Glutamatergic neuron (in vitro differentiated cells): ENCODE data around the gene PAX3. TPM values are rescaled to one million over a fixed set of nuclear protein-coding genes. Genes with fewer than 3 reads are reported as not detected.
A peak's percentile ranks its signal among the peaks of the same experiment; 100 is the strongest.

Experiments
- DNase-seq: peaks from one replicate; pipeline ENCODE4 v3.0.0; 2022
- H3K27ac Mint-ChIP-seq: one replicate; pipeline ENCODE4 v1.8.0; 2020; ENCODE audit warnings: mild to moderate bottlenecking, mixed read lengths, inconsistent platforms; ENCODE audit not compliant: unreplicated experiment
- H3K27me3 Mint-ChIP-seq: one replicate; pipeline ENCODE4 v1.8.0; 2020; ENCODE audit warnings: mild to moderate bottlenecking, moderate library complexity, mixed read lengths, inconsistent platforms; ENCODE audit not compliant: unreplicated experiment
- H3K36me3 Mint-ChIP-seq: one replicate; pipeline ENCODE4 v1.8.0; 2020; ENCODE audit warnings: mild to moderate bottlenecking, mixed read lengths, inconsistent platforms; ENCODE audit not compliant: unreplicated experiment
- H3K4me1 Mint-ChIP-seq: one replicate; pipeline ENCODE4 v1.8.0; 2020; ENCODE audit warnings: mild to moderate bottlenecking, low read depth, mixed read lengths, inconsistent platforms; ENCODE audit not compliant: unreplicated experiment
- H3K4me3 Mint-ChIP-seq: one replicate; pipeline ENCODE4 v1.8.0; 2020; ENCODE audit warnings: mild to moderate bottlenecking, mixed read lengths, inconsistent platforms; ENCODE audit not compliant: unreplicated experiment
- H3K9me3 Mint-ChIP-seq: one replicate; pipeline ENCODE4 v1.8.0; 2020; ENCODE audit warnings: mild to moderate bottlenecking, moderate library complexity, mixed read lengths, inconsistent platforms; ENCODE audit not compliant: unreplicated experiment
- CTCF ChIP-seq: fragments of 200-600 bp; sonication (generic); IDR thresholded peaks from one replicate; pipeline ENCODE4 v1.5.0; 2021; ENCODE audit not compliant: partially characterized antibody, unreplicated experiment
- total RNA-seq: library from RNA; stranded (reverse); fragmentation: NEBNext Ultra II Directional; extraction: Animal tissue kit (Norgen Biotek cat#: 25700); gene quantifications from one replicate; pipeline ENCODE4 v1.2.1, GENCODE V29; 2021; ENCODE audit not compliant: unreplicated experiment

Gene PAX3
- total RNA-seq, 1 donor from 2014 or later = 31.2 TPM

GRCh38 chr2:222205136-222205535, 93.7 kb downstream of the PAX3 start:
- no peaks in the 10 kb centered on the region for H3K27me3 Mint-ChIP-seq
- no peak for TF ChIP-seq CTCF
- no peaks in the 10 kb centered on the region for H3K9me3 Mint-ChIP-seq
- DNase-seq = no peak
- no peak overlapping the region for H3K4me3 Mint-ChIP-seq
- H3K4me1 Mint-ChIP-seq = peaks cover 4% of the 10 kb centered on the region
- H3K36me3 Mint-ChIP-seq = peaks cover 5% of the 10 kb centered on the region
- no peak overlapping the region for H3K27ac Mint-ChIP-seq

- no peak overlapping the region for H3K27ac Mint-ChIP-seq
- no peak for TF ChIP-seq CTCF
- no peaks in the 10 kb centered on the region for H3K4me1 Mint-ChIP-seq
- H3K9me3 Mint-ChIP-seq = no peaks in the 10 kb centered on the region
- DNase-seq = no peak
- H3K36me3 Mint-ChIP-seq = peaks cover 5% of the 10 kb centered on the region
- H3K4me3 Mint-ChIP-seq = no peak overlapping the region
- no peaks in the 10 kb centered on the region for H3K27me3 Mint-ChIP-seq
Observed at GRCh38 chr2:222203041-222203440, 95.8 kb downstream of the PAX3 start.

GRCh38 chr2:222196159-222196558, 102.6 kb downstream of the PAX3 start:
- H3K4me1 Mint-ChIP-seq = peaks cover 5% of the 10 kb centered on the region
- H3K27ac Mint-ChIP-seq = no peak overlapping the region
- H3K36me3 Mint-ChIP-seq = peaks cover 5% of the 10 kb centered on the region
- H3K4me3 Mint-ChIP-seq = no peak overlapping the region
- TF ChIP-seq CTCF = no peak
- H3K27me3 Mint-ChIP-seq = peaks cover 3% of the 10 kb centered on the region
- DNase-seq = no peak
- H3K9me3 Mint-ChIP-seq = no peaks in the 10 kb centered on the region

- H3K27ac Mint-ChIP-seq = no peak overlapping the region
- no peak for DNase-seq
- H3K36me3 Mint-ChIP-seq = peaks cover 5% of the 10 kb centered on the region
- H3K4me1 Mint-ChIP-seq = peaks cover 5% of the 10 kb centered on the region
- H3K4me3 Mint-ChIP-seq = no peak overlapping the region
- TF ChIP-seq CTCF = no peak
- no peaks in the 10 kb centered on the region for H3K9me3 Mint-ChIP-seq
- peaks cover 3% of the 10 kb centered on the region for H3K27me3 Mint-ChIP-seq
Observed at GRCh38 chr2:222194669-222195068, 104.1 kb downstream of the PAX3 start.

GRCh38 chr2:222193328-222193983, 105.3 kb downstream of the PAX3 start:
- Mint-ChIP-seq H3K36me3 (peaks cover 5% of the 10 kb centered on the region), H3K9me3 (no peaks in the 10 kb centered on the region), H3K4me3 (no peak overlapping the region), H3K27me3 (peaks cover 3% of the 10 kb centered on the region), H3K27ac (no peak overlapping the region), H3K4me1 (peaks cover 5% of the 10 kb centered on the region)
- peak; percentile 13 for DNase-seq
- no peak for TF ChIP-seq CTCF
